ENCODE measurements around the gene EFNB3. TPM values are rescaled to one million over a fixed set of nuclear protein-coding genes. Genes with fewer than 3 reads are reported as not detected.

EFNB3 gene
- total and polyA plus RNA-seq, 2 of the 8 experiments (the other 6 are each of a cell fraction or from before 2014, with no cell fraction given) = 15.0 to 27.3 TPM

DNA sequence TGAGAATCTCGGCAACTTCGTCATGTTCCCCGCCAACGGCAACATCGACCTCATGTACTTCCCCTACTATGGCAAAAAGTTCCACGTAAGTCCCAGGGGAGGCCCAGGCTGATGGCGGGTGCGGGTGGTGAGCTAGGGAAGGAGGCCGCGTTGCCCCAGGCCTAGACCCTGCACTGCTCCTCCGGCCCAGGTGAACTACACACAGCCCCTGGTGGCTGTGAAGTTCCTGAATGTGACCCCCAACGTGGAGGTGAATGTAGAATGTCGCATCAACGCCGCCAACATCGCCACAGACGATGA is 49.5 kb upstream of the EFNB3 start:
- no peak overlapping the region for H4K5ac ChIP-seq (ENCODE audit: insufficient read length, low read depth, low read length)
- no peak for FAIRE-seq
- H4K20me1 ChIP-seq (replicated peaks in 1 of 2; ENCODE audit: control insufficient read depth in 1 of 2, insufficient read depth in 2 of 2, low read length in 2 of 2) = peaks cover 0 to 2% of the 10 kb centered on the region in 2 experiments
- peak overlapping the region; percentile 89; the same call in 1 of the 2 replicates for H2BK12ac ChIP-seq (ENCODE audit: low read depth, low read length)
- no peaks in the 10 kb centered on the region for H3K9me3 ChIP-seq (ENCODE audit: insufficient read depth in 2 of 2, low read depth in 1 of 2, low read length in 1 of 2)
- no peak overlapping the region for H3K4me2 ChIP-seq (ENCODE audit: insufficient read depth in 1 of 2, low read depth in 2 of 2, low read length in 2 of 2)
- peaks cover 0 to 11% (median 4%) of the 10 kb centered on the region in 4 experiments; a peak in 3 of 7 replicates for H3K27me3 ChIP-seq (replicated peaks in 1 of 4; ENCODE audit: control insufficient read depth in 3 of 4, extremely low read depth in 1 of 4, insufficient read depth in 3 of 4, low read length in 3 of 4)
- peak overlapping the region; percentile 25 for H4K91ac ChIP-seq (replicated peaks; ENCODE audit: insufficient read length, low read length)
- peak overlapping the region; percentile 62; the same call in 1 of the 2 replicates for H2BK15ac ChIP-seq (ENCODE audit: low read length)
- 95% methylated on average over 15 of the region's 17 CpGs; no CpG with 5 or more reads in 1 of the 2 experiments for WGBS, 2 experiments (ENCODE audit: extremely low coverage in 1 of 2, insufficient coverage in 1 of 2, insufficient read length in 1 of 2, insufficient replicate concordance in 2 of 2, low coverage in 1 of 2, low lambda C conversion rate in 2 of 2, missing lambda C conversion rate in 1 of 2)
- H3K23ac ChIP-seq (ENCODE audit: insufficient read length) = no peak overlapping the region
- H3K18ac ChIP-seq (ENCODE audit: extremely low read depth, low read length) = no peak overlapping the region
- H3K14ac ChIP-seq (ENCODE audit: insufficient read length) = no peak overlapping the region
- H3K4me3 ChIP-seq (ENCODE audit: extremely low read depth in 1 of 4, insufficient read depth in 2 of 4, low read depth in 3 of 4, low read length in 4 of 4) = no peak overlapping the region
- POLR2A ChIA-PET (ENCODE audit: partially characterized antibody) = interaction anchor here (1.3 to 79.4 kb wide), 4 partner anchors 11 to 66 kb away, joined by 4 to 2272 read pairs (median 1138); partner anchors contain the start of genes ATP1B2, FXR2, SAT2 and SHBG
- H2BK20ac ChIP-seq (ENCODE audit: low read length) = no peak overlapping the region
- CTCF ChIA-PET (ENCODE audit: partially characterized antibody) = interaction anchor here (0.6 to 18.2 kb wide), 4 partner anchors 16 to 88 kb away, joined by 3 to 211 read pairs (median 101); partner anchors contain the start of gene SHBG
- H3K79me1 ChIP-seq (ENCODE audit: low read depth, low read length) = no peaks in the 10 kb centered on the region
- peaks cover 9 to 18% (median 13%) of the 10 kb centered on the region in 4 experiments for H3K4me1 ChIP-seq (replicated peaks in 1 of 4; ENCODE audit: control insufficient read depth in 3 of 4, insufficient read depth in 4 of 4, low read length in 3 of 4)
- no peak overlapping the region for H2AFZ ChIP-seq (ENCODE audit: low read length)
- H2BK5ac ChIP-seq (ENCODE audit: low read depth, low read length) = no peak overlapping the region
- H3K23me2 ChIP-seq (ENCODE audit: low read depth, low read length) = peaks cover 18% of the 10 kb centered on the region
- H3K79me2 ChIP-seq (ENCODE audit: control insufficient read depth in 1 of 2, insufficient read depth in 2 of 2, low read length in 2 of 2) = no peaks in the 10 kb centered on the region
- H3K27ac ChIP-seq (ENCODE audit: low read depth, low read length) = no peak overlapping the region
- no peak overlapping the region for H2BK120ac ChIP-seq (replicated peaks; ENCODE audit: low read depth, low read length)
- no peak overlapping the region for H4K8ac ChIP-seq (ENCODE audit: extremely low read depth, insufficient read depth, low read length)
- TF ChIP-seq CTBP2 (IDR thresholded peaks at IDR 0.05; ENCODE audit: borderline replicate concordance, insufficient read depth, insufficient read length, low read length) = no peak
- TF ChIP-seq SUZ12 (IDR thresholded peaks at IDR 0.05; ENCODE audit: low read length) = no peak
- no peak for DNase-seq (ENCODE audit: low read depth in 1 of 2, low spot score in 2 of 2)
- H3K36me3 ChIP-seq (ENCODE audit: control insufficient read depth in 2 of 4, insufficient read depth in 4 of 4, low read length in 3 of 4) = no peaks in the 10 kb centered on the region; a peak in 2 of 8 replicates
- H3K4ac ChIP-seq (replicated peaks; ENCODE audit: insufficient read length, low read depth, low read length) = no peak overlapping the region
- H3K56ac ChIP-seq (replicated peaks; ENCODE audit: insufficient read length, low read depth, low read length) = no peak overlapping the region
- 0 out of 2 replicates have a peak overlapping the region, but pooled peaks have one; percentile 41 for H2AK5ac ChIP-seq (ENCODE audit: low read depth, low read length)
- H3K9ac ChIP-seq (replicated peaks in 1 of 4; ENCODE audit: extremely low read depth in 1 of 4, low read depth in 3 of 4, low read length in 3 of 4) = no peak overlapping the region

Data from H1 (cell line).